OCI-LY1 (cell line): ENCODE measurements around the gene CCDC68.

Experiments
- H2AFZ ChIP-seq: fragments of 200-600 bp; sonication (generic), shearing (Covaris generic); 2 replicates; pipeline ENCODE4 v1.6.0; 2014; ENCODE audit warnings: antibody characterized with exemption, mild to moderate bottlenecking, low read length
- H3F3A ChIP-seq: fragments of 200-600 bp; sonication (generic), shearing (Covaris generic); 2 replicates; pipeline ENCODE4 v1.6.0; 2014; ENCODE audit warnings: mild to moderate bottlenecking, antibody characterized with exemption, low read length, moderate library complexity; ENCODE audit not compliant: insufficient read depth
- H3K27ac ChIP-seq: fragments of 200-600 bp; sonication (generic); 2 replicates; pipeline ENCODE4 v1.5.1; 2014; ENCODE audit warnings: low read length, mixed run types, mild to moderate bottlenecking, low read depth; ENCODE audit not compliant: poor library complexity, severe bottlenecking
- H3K27me3 ChIP-seq: fragments of 200-600 bp; sonication (generic); 2 replicates; pipeline ENCODE4 v1.6.0; 2014; ENCODE audit warnings: antibody characterized with exemption, mild to moderate bottlenecking, low read length, moderate library complexity; ENCODE audit not compliant: insufficient read depth
- H3K36me3 ChIP-seq: fragments of 200-600 bp; sonication (generic); 2 replicates; pipeline ENCODE4 v1.6.1; 2014; ENCODE audit warnings: mild to moderate bottlenecking, antibody characterized with exemption, low read length, moderate library complexity, mixed read lengths; ENCODE audit not compliant: insufficient read depth
- H3K4me1 ChIP-seq: fragments of 200-600 bp; sonication (generic); 2 replicates; pipeline ENCODE4 v1.5.1; 2014; ENCODE audit warnings: mild to moderate bottlenecking, low read length, moderate library complexity; ENCODE audit not compliant: insufficient read depth, severe bottlenecking
- H3K4me2 ChIP-seq: fragments of 200-600 bp; sonication (generic), shearing (Covaris generic); 2 replicates; pipeline ENCODE4 v1.6.1; 2014; ENCODE audit warnings: low read length
- H3K4me3 ChIP-seq: fragments of 200-600 bp; sonication (generic); 2 replicates; pipeline ENCODE4 v1.5.1; 2014; ENCODE audit warnings: low read length, low read depth, mild to moderate bottlenecking, mixed read lengths; ENCODE audit not compliant: poor library complexity, severe bottlenecking
- H3K79me2 ChIP-seq: fragments of 200-600 bp; shearing (Covaris generic); 2 replicates; pipeline ENCODE4 v1.6.1; 2016; ENCODE audit warnings: mixed run types, low read length, mixed read lengths; ENCODE audit not compliant: insufficient read depth
- H3K9ac ChIP-seq: fragments of 200-600 bp; sonication (generic), shearing (Covaris generic); 2 replicates; pipeline ENCODE4 v1.6.1; 2014; ENCODE audit warnings: mild to moderate bottlenecking, low read length, mixed read lengths
- H3K9me2 ChIP-seq: fragments of 200-600 bp; sonication (generic), shearing (Covaris generic); 2 replicates; pipeline ENCODE4 v1.6.1; 2014; ENCODE audit warnings: low read depth, mild to moderate bottlenecking, low read length, mixed read lengths
- H3K9me3 ChIP-seq: fragments of 200-600 bp; shearing (Covaris generic); 2 replicates; pipeline ENCODE4 v1.6.1; 2014; ENCODE audit warnings: low read length, mixed read lengths
- H4K20me1 ChIP-seq: fragments of 200-600 bp; sonication (generic), shearing (Covaris generic); 2 replicates; pipeline ENCODE4 v1.6.0; 2016; ENCODE audit warnings: mild to moderate bottlenecking, low read length; ENCODE audit not compliant: insufficient read depth
- CTCF ChIP-seq: fragments of 200-600 bp; sonication (generic), shearing (Covaris generic); IDR thresholded peaks from 2 replicates; pipeline ENCODE4 v1.5.1; 2017; ENCODE audit warnings: mild to moderate bottlenecking, antibody characterized with exemption, low read length, moderate library complexity, mixed read lengths
- EZH2 ChIP-seq: fragments of 200-600 bp; sonication (generic), shearing (Covaris generic); IDR thresholded peaks from 2 replicates; pipeline ENCODE4 v1.8.0; 2017; ENCODE audit warnings: borderline replicate concordance, mixed run types, mild to moderate bottlenecking, antibody characterized with exemption, low read length, moderate library complexity, mixed read lengths

The CCDC68 gene

GRCh38 chr18:54883816-54884604, 75.3 kb downstream of the CCDC68 start:
- Histone ChIP-seq H3K4me3 (no peak overlapping the region), H3K9ac (no peak overlapping the region), H3F3A (no peaks in the 10 kb centered on the region), H2AFZ (no peak overlapping the region), H3K27ac (no peak overlapping the region), H3K4me2 (no peak overlapping the region), H3K9me2 (no peaks in the 10 kb centered on the region), H3K9me3 (no peaks in the 10 kb centered on the region), H3K27me3 (no peaks in the 10 kb centered on the region), H3K36me3 (no peaks in the 10 kb centered on the region), H3K4me1 (no peaks in the 10 kb centered on the region), H4K20me1 (no peaks in the 10 kb centered on the region), H3K79me2 (no peaks in the 10 kb centered on the region)
- no peak for TF ChIP-seq EZH2
- no peak for TF ChIP-seq CTCF

GRCh38 chr18:54882318-54882717, 76.9 kb downstream of the CCDC68 start:
- H3K27me3 ChIP-seq, result no peaks in the 10 kb centered on the region
- no peak overlapping the region for H3K4me3 ChIP-seq
- H3K4me1 ChIP-seq, result no peaks in the 10 kb centered on the region
- no peaks in the 10 kb centered on the region for H3F3A ChIP-seq
- H4K20me1 ChIP-seq, result no peaks in the 10 kb centered on the region
- H3K27ac ChIP-seq, result no peak overlapping the region
- H3K9ac ChIP-seq, result no peak overlapping the region
- TF ChIP-seq CTCF (no peak), EZH2 (no peak)
- no peaks in the 10 kb centered on the region for H3K9me3 ChIP-seq
- H3K36me3 ChIP-seq, result no peaks in the 10 kb centered on the region
- no peaks in the 10 kb centered on the region for H3K79me2 ChIP-seq
- no peak overlapping the region for H3K4me2 ChIP-seq
- H3K9me2 ChIP-seq, result no peaks in the 10 kb centered on the region
- H2AFZ ChIP-seq, result no peak overlapping the region

DNA sequence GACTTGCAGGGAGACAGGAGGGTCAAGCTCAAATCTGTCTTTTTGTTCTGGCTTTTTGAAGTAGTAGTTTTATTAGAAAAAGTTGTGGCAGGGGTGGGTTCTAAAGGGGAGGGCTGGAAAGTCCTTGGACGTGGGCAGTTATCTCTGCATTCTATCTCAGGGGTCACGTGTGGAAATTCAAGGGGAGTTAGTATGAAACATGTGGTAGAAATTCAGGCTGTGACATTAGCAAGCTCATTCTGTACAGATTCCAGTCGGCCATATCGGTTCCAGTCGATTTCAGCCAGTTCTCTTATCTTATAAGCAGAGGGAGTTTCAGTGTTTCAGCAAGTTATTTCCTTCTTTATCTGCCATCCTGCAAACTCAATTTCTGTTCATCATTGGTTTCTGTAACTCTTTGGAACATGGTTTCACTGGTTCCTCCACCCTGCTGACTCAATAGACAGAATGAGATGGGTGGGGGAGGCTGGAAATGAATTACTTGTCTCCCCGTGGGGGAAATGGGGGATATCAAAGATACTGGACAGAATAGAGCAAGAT, 78.0 kb downstream of the CCDC68 start:
- no peak overlapping the region for H3K9ac ChIP-seq
- no peak overlapping the region for H3K4me2 ChIP-seq
- H2AFZ ChIP-seq, result no peak overlapping the region
- no peaks in the 10 kb centered on the region for H3F3A ChIP-seq
- H3K27me3 ChIP-seq, result no peaks in the 10 kb centered on the region
- H3K9me3 ChIP-seq, result no peaks in the 10 kb centered on the region
- H3K36me3 ChIP-seq, result no peaks in the 10 kb centered on the region
- H3K79me2 ChIP-seq, result no peaks in the 10 kb centered on the region
- H3K4me1 ChIP-seq, result no peaks in the 10 kb centered on the region
- no peak overlapping the region for H3K4me3 ChIP-seq
- H4K20me1 ChIP-seq, result no peaks in the 10 kb centered on the region
- TF ChIP-seq CTCF (no peak), EZH2 (no peak)
- H3K9me2 ChIP-seq, result no peaks in the 10 kb centered on the region
- no peak overlapping the region for H3K27ac ChIP-seq
